ENCODE measurements around the gene INO80. TPM values are rescaled to one million over a fixed set of nuclear protein-coding genes. Genes with fewer than 3 reads are reported as not detected.
"Not testable (repeated sequence)": the region's sequence is repeated elsewhere in the genome, so short reads cannot be mapped to it uniquely, and the experiment has no call there.

Gene INO80
- total RNA-seq, 4 donors from 2014 or later, result 22.3 to 44.3 (median 31.1) TPM

GRCh38 chr15:41153733-41154132, 37.7 kb upstream of the INO80 start:
- no peak for DNase-seq (ENCODE audit: low spot score in 2 of 2)
- no peak overlapping the region for H3K4me3 ChIP-seq (ENCODE audit: low read depth, poor library complexity, severe bottlenecking)
- intact Hi-C loops (cut with DNase I; ENCODE audit: low total_unique reads), result no loop called here
- 90 to 92% methylated on average over 5 of the region's 5 CpGs for WGBS, 2 donors
- TF ChIP-seq POLR2A (IDR thresholded peaks at IDR 0.05) (no peak), CTCF (IDR thresholded peaks at IDR 0.05) (no peak)

GRCh38 chr15:41151451-41152005, 35.4 kb upstream of the INO80 start:
- no peak for DNase-seq (ENCODE audit: low spot score in 2 of 2)
- 95 to 96% methylated on average over 31 to 37 of the region's 37 CpGs for WGBS, 2 donors
- TF ChIP-seq POLR2A (IDR thresholded peaks at IDR 0.05), result no peak
- no peak for TF ChIP-seq CTCF (IDR thresholded peaks at IDR 0.05)
- H3K4me3 ChIP-seq (ENCODE audit: low read depth, poor library complexity, severe bottlenecking), result no peak overlapping the region
- intact Hi-C loops (cut with DNase I; ENCODE audit: low total_unique reads), result no loop called here

- 44 to 52% methylated on average over 4 of the region's 4 CpGs for WGBS, 2 donors
Observed at GRCh38 chr15:41150279-41150678, 34.2 kb upstream of the INO80 start.

GRCh38 chr15:41148065-41148464, 32.0 kb upstream of the INO80 start:
- no peak for DNase-seq (ENCODE audit: low spot score in 2 of 2)
- intact Hi-C loops (cut with DNase I; ENCODE audit: low total_unique reads), result no loop called here
- H3K4me3 ChIP-seq (ENCODE audit: low read depth, poor library complexity, severe bottlenecking), result no peak overlapping the region
- 62 to 64% methylated on average over 2 of the region's 2 CpGs for WGBS, 2 donors
- TF ChIP-seq CTCF (IDR thresholded peaks at IDR 0.05), result no peak

More at GRCh38 chr15:41150279-41150678, 34.2 kb upstream of the INO80 start:
- intact Hi-C loops (cut with DNase I; ENCODE audit: low total_unique reads), result no loop called here
- no peak overlapping the region for H3K4me3 ChIP-seq (ENCODE audit: low read depth, poor library complexity, severe bottlenecking)
- TF ChIP-seq POLR2A (IDR thresholded peaks at IDR 0.05), result no peak
- TF ChIP-seq CTCF (IDR thresholded peaks at IDR 0.05), result no peak
- DNase-seq (ENCODE audit: low spot score in 2 of 2), result no peak

- WGBS, 2 donors, result 79 to 80% methylated on average over 5 of the region's 5 CpGs
- H3K4me3 ChIP-seq (ENCODE audit: low read depth, poor library complexity, severe bottlenecking), result no peak overlapping the region
- DNase-seq (ENCODE audit: low spot score in 2 of 2), result no peak
- intact Hi-C loops (cut with DNase I; ENCODE audit: low total_unique reads), result loop anchor here (10.0 kb wide), 1 partner anchor 1885 kb away; no protein-coding TSS in a partner anchor
- TF ChIP-seq POLR2A (IDR thresholded peaks at IDR 0.05) (no peak), CTCF (IDR thresholded peaks at IDR 0.05) (no peak)
Observed at GRCh38 chr15:41139619-41140018, 23.5 kb upstream of the INO80 start.

- intact Hi-C loops (cut with DNase I; ENCODE audit: low total_unique reads), result loop anchor here (10.0 kb wide), 1 partner anchor 1886 kb away; no protein-coding TSS in a partner anchor
- WGBS, 2 donors, result 57 to 58% methylated on average over 7 of the region's 7 CpGs
- peak in 1 of 2 donors; percentile 19 for DNase-seq (ENCODE audit: low spot score in 2 of 2)
- H3K4me3 ChIP-seq (ENCODE audit: low read depth, poor library complexity, severe bottlenecking), result not testable (repeated sequence)
Observed at GRCh38 chr15:41139112-41139511, 23.0 kb upstream of the INO80 start.

GRCh38 chr15:41135580-41135979, 19.5 kb upstream of the INO80 start:
- not testable (repeated sequence) for DNase-seq (ENCODE audit: low spot score in 2 of 2)

More at GRCh38 chr15:41135580-41135979, 19.5 kb upstream of the INO80 start:
- intact Hi-C loops (cut with DNase I; ENCODE audit: low total_unique reads), result loop anchor here (10.0 kb wide), 1 partner anchor 1889 kb away; no protein-coding TSS in a partner anchor
- not testable (repeated sequence) for H3K4me3 ChIP-seq (ENCODE audit: low read depth, poor library complexity, severe bottlenecking)
- WGBS, 2 donors, result 75 to 79% methylated on average over 6 of the region's 6 CpGs
